OCI-LY3 (cell line): ENCODE results near the gene NR1I2.

Experiments
- H2AFZ ChIP-seq: fragments of 200-600, 300-600 bp; shearing (Covaris generic); 2 replicates; pipeline ENCODE4 v1.6.0; 2014; ENCODE audit warnings: antibody characterized with exemption, low read depth, low read length
- H3K27ac ChIP-seq: fragments of 200-600, 300-600 bp; sonication (generic); 2 replicates; pipeline ENCODE4 v1.5.1; 2014; ENCODE audit warnings: mild to moderate bottlenecking, low read length, moderate library complexity, mixed read lengths
- H3K27me3 ChIP-seq: fragments of 200-600, 300-600 bp; sonication (generic); 2 replicates; pipeline ENCODE4 v1.6.1; 2014; ENCODE audit warnings: low read depth, low read length, mixed read lengths
- H3K36me3 ChIP-seq: fragments of 200-600, 300-600 bp; sonication (generic); replicated peaks from 2 replicates; pipeline ENCODE3; 2014; ENCODE audit warnings: low read depth, low read length, mixed read lengths
- H3K4me1 ChIP-seq: fragments of 300-600, 200-600 bp; sonication (generic); 2 replicates; pipeline ENCODE4 v1.6.1; 2014; ENCODE audit warnings: low read length, mixed read lengths
- H3K4me2 ChIP-seq: fragments of 200-600, 300-600 bp; sonication (generic); 2 replicates; pipeline ENCODE4 v1.6.1; 2014; ENCODE audit warnings: low read length, mixed read lengths
- H3K4me3 ChIP-seq: fragments of 300-600, 200-600 bp; sonication (generic); 2 replicates; pipeline ENCODE4 v1.5.1; 2014; ENCODE audit warnings: antibody characterized with exemption, mild to moderate bottlenecking, low read length, moderate library complexity
- H3K79me2 ChIP-seq: fragments of 300-600, 200-600 bp; shearing (Covaris generic); 2 replicates; pipeline ENCODE4 v1.6.1; 2014; ENCODE audit warnings: mild to moderate bottlenecking, low read length, mixed read lengths
- H3K9ac ChIP-seq: fragments of 300-600, 200-600 bp; shearing (Covaris generic); 2 replicates; pipeline ENCODE4 v1.6.0; 2014; ENCODE audit warnings: mild to moderate bottlenecking, low read length, moderate library complexity
- H3K9me3 ChIP-seq: fragments of 200-600, 300-600 bp; shearing (Covaris generic); 2 replicates; pipeline ENCODE4 v1.6.1; 2014; ENCODE audit warnings: low read length, mixed read lengths; ENCODE audit not compliant: insufficient read depth
- H4K20me1 ChIP-seq: fragments of 200-600, 300-600 bp; sonication (generic); 2 replicates; pipeline ENCODE4 v1.6.1; 2016; ENCODE audit warnings: low read length, mixed read lengths; ENCODE audit not compliant: insufficient read depth
- CTCF ChIP-seq: fragments of 200-600, 300-600 bp; sonication (generic); IDR thresholded peaks from 2 replicates; pipeline ENCODE4 v1.5.1; 2014; ENCODE audit warnings: antibody characterized with exemption, low read length, low read depth
- EZH2phosphoT487 ChIP-seq: fragments of 200-600 bp; shearing (Covaris generic); IDR thresholded peaks from 2 replicates; pipeline ENCODE4 v1.6.1; 2018; ENCODE audit warnings: antibody characterized with exemption, mixed run types, low read depth

Gene NR1I2

GRCh38 chr3:119796785-119797184 lies 14.9 kb downstream of the NR1I2 start:
- no peak overlapping the region for H3K4me3 ChIP-seq
- no peaks in the 10 kb centered on the region for H3K36me3 ChIP-seq
- H4K20me1 ChIP-seq, result no peaks in the 10 kb centered on the region
- no peak overlapping the region for H3K9ac ChIP-seq
- H3K9me3 ChIP-seq, result no peaks in the 10 kb centered on the region
- H3K4me2 ChIP-seq, result no peak overlapping the region
- H3K4me1 ChIP-seq, result no peaks in the 10 kb centered on the region
- H3K79me2 ChIP-seq, result no peaks in the 10 kb centered on the region
- no peak overlapping the region for H3K27ac ChIP-seq
- TF ChIP-seq CTCF, result no peak
- TF ChIP-seq EZH2phosphoT487, result no peak
- H2AFZ ChIP-seq, result no peak overlapping the region
- peaks cover 11% of the 10 kb centered on the region; the same call in 1 of the 2 replicates for H3K27me3 ChIP-seq

GRCh38 chr3:119800844-119801243 lies 18.9 kb downstream of the NR1I2 start:
- H3K9me3 ChIP-seq, result no peaks in the 10 kb centered on the region
- no peaks in the 10 kb centered on the region for H3K36me3 ChIP-seq
- no peak overlapping the region for H3K4me3 ChIP-seq
- H3K4me1 ChIP-seq, result peaks cover 3% of the 10 kb centered on the region; the same call in 1 of the 2 replicates
- H3K4me2 ChIP-seq, result no peak overlapping the region
- H2AFZ ChIP-seq, result no peak overlapping the region
- H3K27me3 ChIP-seq, result peaks cover 11% of the 10 kb centered on the region; the same call in 1 of the 2 replicates
- no peak for TF ChIP-seq EZH2phosphoT487
- no peak for TF ChIP-seq CTCF
- no peaks in the 10 kb centered on the region for H4K20me1 ChIP-seq
- no peaks in the 10 kb centered on the region for H3K79me2 ChIP-seq
- no peak overlapping the region for H3K27ac ChIP-seq
- H3K9ac ChIP-seq, result no peak overlapping the region

GRCh38 chr3:119808244-119808643 lies 26.3 kb downstream of the NR1I2 start:
- Histone ChIP-seq H3K36me3 (no peaks in the 10 kb centered on the region), H3K79me2 (no peaks in the 10 kb centered on the region), H3K27ac (no peak overlapping the region), H3K9ac (no peak overlapping the region), H3K4me2 (no peak overlapping the region), H3K4me1 (peaks cover 17% of the 10 kb centered on the region), H3K27me3 (no peaks in the 10 kb centered on the region), H4K20me1 (no peaks in the 10 kb centered on the region), H3K9me3 (no peaks in the 10 kb centered on the region), H3K4me3 (no peak overlapping the region), H2AFZ (no peak overlapping the region)
- TF ChIP-seq EZH2phosphoT487 (no peak), CTCF (no peak)

- H3K9ac ChIP-seq, result no peak overlapping the region
- H3K36me3 ChIP-seq, result no peaks in the 10 kb centered on the region
- H3K27me3 ChIP-seq, result no peaks in the 10 kb centered on the region
- no peak overlapping the region for H2AFZ ChIP-seq
- H3K4me1 ChIP-seq, result peaks cover 17% of the 10 kb centered on the region
- no peaks in the 10 kb centered on the region for H3K9me3 ChIP-seq
- H3K27ac ChIP-seq, result no peak overlapping the region
- no peak overlapping the region for H3K4me3 ChIP-seq
- no peaks in the 10 kb centered on the region for H4K20me1 ChIP-seq
- TF ChIP-seq EZH2phosphoT487, result no peak
- no peak for TF ChIP-seq CTCF
- no peak overlapping the region for H3K4me2 ChIP-seq
- no peaks in the 10 kb centered on the region for H3K79me2 ChIP-seq
These were observed 26.9 kb downstream of the NR1I2 start for GRCh38 chr3:119808843-119809242.
